ENCODE results near the gene HGD. TPM values are rescaled to one million over a fixed set of nuclear protein-coding genes. Genes with fewer than 3 reads are reported as not detected.

Gene HGD
- total and polyA plus RNA-seq, 2 donors (not counting 1 experiment from before 2014, with no cell fraction given), result 0.75 to 0.91 TPM

- peak overlapping the region; percentile 59 to 94 (median 86) for H3K4me3 ChIP-seq (ENCODE audit: control extremely low read depth in 1 of 5, extremely low read depth in 1 of 5, insufficient read depth in 1 of 5, low read depth in 2 of 5, low read length in 4 of 5)
- no peak for ATAC-seq (ENCODE audit: low read depth)
- intact Hi-C loops (cut with micrococcal nuclease), result loop anchor here (1.0 to 10.0 kb wide), 6 partner anchors 37 to 1787 kb away; partner anchors contain the start of genes FAM162A, GSK3B, GTF2E1 and MIX23
- peaks cover 32% of the 10 kb centered on the region for H3K79me2 ChIP-seq (ENCODE audit: control insufficient read depth, insufficient read depth, low read length)
- Mint-ChIP-seq H3K9me3 (ENCODE audit: insufficient read depth) (no peaks in the 10 kb centered on the region), H3K4me1 (peaks cover 11% of the 10 kb centered on the region), H3K4me3 (peak overlapping the region; percentile 92), H3K27ac (peak overlapping the region; percentile 96), H3K27me3 (no peaks in the 10 kb centered on the region)
- H3K27me3 ChIP-seq (replicated peaks in 1 of 4; ENCODE audit: control extremely low read depth in 1 of 4, control insufficient read depth in 3 of 4, insufficient read depth in 4 of 4, low read length in 3 of 4), result no peaks in the 10 kb centered on the region
- DNase-seq, result no peak
- H3K27ac ChIP-seq (ENCODE audit: low read length in 2 of 2), result peak overlapping the region; percentile 72 to 95
- H3K9me3 ChIP-seq (ENCODE audit: control extremely low read depth in 1 of 3, control insufficient read depth in 2 of 3, insufficient read depth in 1 of 3, low read length in 2 of 3), result no peaks in the 10 kb centered on the region
- H3K4me1 ChIP-seq (ENCODE audit: control insufficient read depth in 2 of 2, insufficient read depth in 2 of 2, low read length in 2 of 2), result peaks cover 15 to 19% of the 10 kb centered on the region in 2 donors
- H3K36me3 ChIP-seq (replicated peaks in 1 of 2; ENCODE audit: control extremely low read depth in 1 of 2, control insufficient read depth in 1 of 2, extremely low read depth in 1 of 2, insufficient read depth in 2 of 2, low read length in 1 of 2), result peaks cover 0 to 20% of the 10 kb centered on the region in 2 experiments
- CTCF ChIA-PET, result interaction anchor here (0.6 to 2.4 kb wide), 7 partner anchors 28 to 351 kb away, joined by 3 to 13 read pairs (median 7); no protein-coding TSS in a partner anchor
- H4K20me1 ChIP-seq (ENCODE audit: control insufficient read depth, insufficient read depth, low read length, poor library complexity, severe bottlenecking), result peaks cover 5% of the 10 kb centered on the region
- peak overlapping the region; percentile 93 for H2AFZ ChIP-seq (ENCODE audit: insufficient read depth, low read depth, low read length, poor library complexity, severe bottlenecking)
- WGBS (ENCODE audit: insufficient coverage), result 0% methylated on average over 2 of the region's 4 CpGs
- TF ChIP-seq CTCF (IDR thresholded peaks at IDR 0.05), result no peak
- no peak for TF ChIP-seq EZH2 (IDR thresholded peaks at IDR 0.05; ENCODE audit: borderline replicate concordance, insufficient read depth, low read depth, low read length, poor library complexity, severe bottlenecking)
- H3K9ac ChIP-seq (ENCODE audit: low read length), result peak overlapping the region; percentile 97
- POLR2A ChIA-PET, result interaction anchor here (0.7 to 2.9 kb wide), 4 partner anchors 29 to 501 kb away, joined by 4 to 9 read pairs (median 4); partner anchors contain the start of genes GTF2E1, LRRC58 and RABL3
- H3K4me2 ChIP-seq (replicated peaks; ENCODE audit: low read depth, low read length, poor library complexity, severe bottlenecking), result peak overlapping the region; percentile 76
Observed at GRCh38 chr3:120595788-120596115, 86.3 kb downstream of the HGD start.

GRCh38 chr3:120587332-120587975, 94.6 kb downstream of the HGD start:
- Histone ChIP-seq H3K36me3 (replicated peaks in 1 of 2; ENCODE audit: control extremely low read depth in 1 of 2, control insufficient read depth in 1 of 2, extremely low read depth in 1 of 2, insufficient read depth in 2 of 2, low read length in 1 of 2) (no peaks in the 10 kb centered on the region), H3K4me2 (replicated peaks; ENCODE audit: low read depth, low read length, poor library complexity, severe bottlenecking) (no peak overlapping the region), H3K4me3 (ENCODE audit: control extremely low read depth in 1 of 5, extremely low read depth in 1 of 5, insufficient read depth in 1 of 5, low read depth in 2 of 5, low read length in 4 of 5) (no peak overlapping the region), H3K27ac (ENCODE audit: low read length in 2 of 2) (no peak overlapping the region), H3K27me3 (replicated peaks in 1 of 4; ENCODE audit: control extremely low read depth in 1 of 4, control insufficient read depth in 3 of 4, insufficient read depth in 4 of 4, low read length in 3 of 4) (peaks cover 0 to 5% (median 1%) of the 10 kb centered on the region in 4 experiments), H3K9ac (ENCODE audit: low read length) (no peak overlapping the region), H3K79me2 (ENCODE audit: control insufficient read depth, insufficient read depth, low read length) (no peaks in the 10 kb centered on the region), H3K4me1 (ENCODE audit: control insufficient read depth in 2 of 2, insufficient read depth in 2 of 2, low read length in 2 of 2) (no peaks in the 10 kb centered on the region), H3K9me3 (ENCODE audit: control extremely low read depth in 1 of 3, control insufficient read depth in 2 of 3, insufficient read depth in 1 of 3, low read length in 2 of 3) (peaks cover 0 to 2% (median 0%) of the 10 kb centered on the region in 3 donors), H2AFZ (ENCODE audit: insufficient read depth, low read depth, low read length, poor library complexity, severe bottlenecking) (no peak overlapping the region), H4K20me1 (ENCODE audit: control insufficient read depth, insufficient read depth, low read length, poor library complexity, severe bottlenecking) (no peaks in the 10 kb centered on the region)
- ChIA-PET CTCF (no interaction called here), POLR2A (no interaction called here)
- TF ChIP-seq CTCF (IDR thresholded peaks at IDR 0.05), result no peak
- TF ChIP-seq EZH2 (IDR thresholded peaks at IDR 0.05; ENCODE audit: borderline replicate concordance, insufficient read depth, low read depth, low read length, poor library complexity, severe bottlenecking), result no peak
- H3K27me3 Mint-ChIP-seq, result peaks cover 17% of the 10 kb centered on the region
- no peak for DNase-seq
- 88% methylated on average over 1 of the region's 3 CpGs for WGBS (ENCODE audit: insufficient coverage)
- no peak overlapping the region for H3K27ac Mint-ChIP-seq
- peaks cover 2% of the 10 kb centered on the region for H3K9me3 Mint-ChIP-seq (ENCODE audit: insufficient read depth)
- H3K4me1 Mint-ChIP-seq, result no peaks in the 10 kb centered on the region
- intact Hi-C loops (cut with micrococcal nuclease), result no loop called here
- no peak overlapping the region for H3K4me3 Mint-ChIP-seq
- ATAC-seq (ENCODE audit: low read depth), result no peak

Measured in B cell (primary cell).